Endothelial cell (in vitro differentiated cells): Measurements from ENCODE around the gene GALNT9. TPM values are rescaled to one million over a fixed set of nuclear protein-coding genes. Genes with fewer than 3 reads are reported as not detected.

Experiments used
- DNase-seq: peaks from one replicate; pipeline ENCODE4 v3.0.0; 2021; ENCODE audit warnings: low spot score
- H3K27ac Mint-ChIP-seq: one replicate; pipeline ENCODE4 v1.8.0; 2021; ENCODE audit warnings: mixed read lengths, inconsistent platforms; ENCODE audit not compliant: unreplicated experiment
- H3K27me3 Mint-ChIP-seq: one replicate; pipeline ENCODE4 v1.8.0; 2021; ENCODE audit warnings: mild to moderate bottlenecking, moderate library complexity, mixed read lengths, inconsistent platforms; ENCODE audit not compliant: unreplicated experiment
- H3K36me3 Mint-ChIP-seq: one replicate; pipeline ENCODE4 v1.8.0; 2021; ENCODE audit warnings: mild to moderate bottlenecking, low read depth, mixed read lengths, inconsistent platforms; ENCODE audit not compliant: unreplicated experiment
- H3K4me1 Mint-ChIP-seq: one replicate; pipeline ENCODE4 v1.8.0; 2021; ENCODE audit warnings: mild to moderate bottlenecking, mixed read lengths, inconsistent platforms; ENCODE audit not compliant: unreplicated experiment
- H3K4me3 Mint-ChIP-seq: one replicate; pipeline ENCODE4 v1.8.0; 2021; ENCODE audit warnings: mild to moderate bottlenecking, mixed read lengths, inconsistent platforms; ENCODE audit not compliant: unreplicated experiment
- H3K9me3 Mint-ChIP-seq: one replicate; pipeline ENCODE4 v1.8.0; 2021; ENCODE audit warnings: mixed read lengths, inconsistent platforms; ENCODE audit not compliant: unreplicated experiment
- total RNA-seq: library from RNA; stranded (reverse); fragmentation: NEBNext Ultra II Directional; extraction: Animal tissue kit (Norgen Biotek cat#: 25700); gene quantifications from one replicate; pipeline ENCODE4 v1.2.1, GENCODE V29; 2021; ENCODE audit not compliant: unreplicated experiment
- TF ChIP-seq, protein P1 (sequence below): fragments of 200-600 bp; sonication (generic); IDR thresholded peaks from one replicate; pipeline ENCODE4 v1.5.0; 2021; ENCODE audit warnings: antibody characterized with exemption; ENCODE audit not compliant: unreplicated experiment

GALNT9 gene
- total RNA-seq, 1 donor from 2014 or later: not detected

DNA sequence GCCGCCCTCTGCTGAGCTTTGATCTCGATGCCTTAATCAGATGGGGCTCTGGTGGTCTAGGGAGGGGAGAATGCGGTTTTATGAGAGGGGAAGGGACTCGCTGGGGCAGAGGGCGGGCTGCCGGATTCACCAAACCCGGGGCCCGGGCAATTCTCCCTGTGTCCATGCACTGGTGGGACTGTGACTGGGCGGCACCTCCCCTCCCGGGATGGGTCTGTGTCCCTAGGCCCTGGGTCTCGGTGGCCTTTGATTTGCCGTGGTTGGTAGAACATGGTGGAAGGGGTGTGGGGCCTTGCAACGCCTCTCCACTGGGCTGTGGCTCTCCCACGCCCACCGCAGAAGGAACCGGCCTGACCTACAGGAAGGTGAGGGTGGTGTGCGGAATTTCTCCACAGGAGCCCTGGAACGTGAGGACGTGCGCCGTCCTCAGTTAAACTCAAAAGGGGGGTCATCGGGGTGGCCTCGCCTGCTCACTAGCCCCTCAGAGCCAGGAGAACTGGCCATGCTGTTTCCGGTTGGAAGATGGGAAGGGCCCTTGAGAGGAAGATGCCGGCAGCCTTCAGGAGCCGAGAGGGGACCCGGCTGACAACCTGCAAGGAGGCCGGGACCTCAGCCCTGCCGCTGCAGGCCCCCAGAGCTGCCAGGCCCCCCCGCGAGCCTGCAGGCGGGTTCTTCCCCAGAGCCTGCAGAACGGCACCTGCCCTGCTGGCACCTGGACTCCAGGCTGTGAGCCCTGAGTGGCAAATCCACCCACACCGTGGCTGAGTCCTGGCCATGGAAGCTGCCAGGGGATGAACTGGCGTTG, 141.5 kb downstream of the GALNT9 start:
- TF ChIP-seq, protein P1, sequence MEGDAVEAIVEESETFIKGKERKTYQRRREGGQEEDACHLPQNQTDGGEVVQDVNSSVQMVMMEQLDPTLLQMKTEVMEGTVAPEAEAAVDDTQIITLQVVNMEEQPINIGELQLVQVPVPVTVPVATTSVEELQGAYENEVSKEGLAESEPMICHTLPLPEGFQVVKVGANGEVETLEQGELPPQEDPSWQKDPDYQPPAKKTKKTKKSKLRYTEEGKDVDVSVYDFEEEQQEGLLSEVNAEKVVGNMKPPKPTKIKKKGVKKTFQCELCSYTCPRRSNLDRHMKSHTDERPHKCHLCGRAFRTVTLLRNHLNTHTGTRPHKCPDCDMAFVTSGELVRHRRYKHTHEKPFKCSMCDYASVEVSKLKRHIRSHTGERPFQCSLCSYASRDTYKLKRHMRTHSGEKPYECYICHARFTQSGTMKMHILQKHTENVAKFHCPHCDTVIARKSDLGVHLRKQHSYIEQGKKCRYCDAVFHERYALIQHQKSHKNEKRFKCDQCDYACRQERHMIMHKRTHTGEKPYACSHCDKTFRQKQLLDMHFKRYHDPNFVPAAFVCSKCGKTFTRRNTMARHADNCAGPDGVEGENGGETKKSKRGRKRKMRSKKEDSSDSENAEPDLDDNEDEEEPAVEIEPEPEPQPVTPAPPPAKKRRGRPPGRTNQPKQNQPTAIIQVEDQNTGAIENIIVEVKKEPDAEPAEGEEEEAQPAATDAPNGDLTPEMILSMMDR: no peak
- Mint-ChIP-seq H3K36me3 (no peaks in the 10 kb centered on the region), H3K27ac (no peak overlapping the region), H3K4me1 (peaks cover 7% of the 10 kb centered on the region), H3K4me3 (peak overlapping the region; percentile 71), H3K9me3 (no peaks in the 10 kb centered on the region), H3K27me3 (peaks cover 11% of the 10 kb centered on the region)
- no peak for DNase-seq

DNA sequence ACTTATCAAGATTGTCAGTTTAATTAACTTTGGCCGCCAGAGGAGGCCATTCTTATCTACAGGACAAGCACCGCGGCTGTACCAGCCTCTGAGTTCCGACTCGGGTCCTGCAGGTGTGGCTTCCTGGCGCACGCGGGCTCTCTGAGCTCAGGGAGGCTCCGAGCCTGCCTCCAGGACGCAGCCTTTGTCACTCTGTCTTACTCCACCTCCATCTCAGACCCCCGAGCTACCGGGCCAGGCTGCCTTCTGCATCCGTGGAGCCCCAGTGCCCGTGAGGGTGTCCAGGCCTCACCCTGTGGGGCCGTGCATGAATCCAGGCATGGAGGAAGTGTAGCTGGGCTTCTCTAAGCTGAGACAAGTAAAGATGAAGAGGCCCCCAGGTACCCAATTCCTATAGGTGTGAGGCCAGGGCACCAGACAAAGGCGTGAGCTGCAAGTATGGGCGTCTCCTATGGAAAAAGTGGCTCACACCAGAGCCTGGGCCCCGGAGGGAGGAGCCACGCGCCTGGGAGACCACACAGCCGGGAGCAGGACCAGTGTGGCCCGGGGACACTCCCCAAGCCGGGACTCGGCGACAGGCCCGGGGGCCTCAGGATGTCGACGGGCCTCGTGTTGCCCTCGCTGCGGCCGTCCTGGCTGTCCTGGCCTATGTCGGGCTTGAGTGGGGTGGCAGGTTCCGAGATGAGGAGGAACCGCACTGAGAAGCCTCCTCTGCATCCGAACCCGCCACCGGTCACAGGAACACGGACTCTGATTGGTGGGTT, 142.3 kb downstream of the GALNT9 start:
- H3K9me3 Mint-ChIP-seq: no peaks in the 10 kb centered on the region
- peaks cover 7% of the 10 kb centered on the region for H3K4me1 Mint-ChIP-seq
- no peak overlapping the region for H3K4me3 Mint-ChIP-seq
- no peak overlapping the region for H3K27ac Mint-ChIP-seq
- no peaks in the 10 kb centered on the region for H3K36me3 Mint-ChIP-seq
- peaks cover 13% of the 10 kb centered on the region for H3K27me3 Mint-ChIP-seq
- DNase-seq: no peak
- TF ChIP-seq, protein P1: no peak

DNA sequence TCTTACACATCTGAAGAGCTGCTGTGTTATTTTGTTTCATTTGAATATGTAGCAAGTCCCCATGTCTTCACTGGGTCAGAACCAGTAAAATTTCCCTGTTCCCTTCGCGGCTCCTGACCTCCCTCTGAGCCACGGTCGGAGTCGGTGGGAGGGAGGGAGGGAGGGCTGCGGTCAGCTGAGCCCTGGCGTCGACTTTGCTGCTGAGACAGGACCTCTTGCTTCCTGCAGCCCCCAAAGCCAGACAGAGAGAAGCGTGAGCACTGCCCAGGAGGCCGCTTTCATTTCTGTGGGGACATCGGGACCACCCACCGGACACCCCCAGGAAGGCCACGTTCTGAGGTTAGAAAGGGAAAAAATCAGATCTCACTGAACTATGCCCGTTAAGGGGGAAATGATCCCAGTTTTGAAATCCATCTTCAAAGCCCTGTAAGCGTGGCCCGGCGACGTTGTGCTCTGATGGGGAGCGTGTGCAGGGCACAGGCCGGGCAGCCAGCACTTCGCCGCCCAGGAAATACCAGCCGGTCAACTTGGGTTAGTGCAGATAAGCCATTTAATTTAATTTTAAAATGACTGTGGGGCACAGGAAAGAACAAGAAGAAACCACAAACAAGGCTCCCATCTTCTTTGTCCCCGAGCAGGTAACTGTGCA, 143.1 kb downstream of the GALNT9 start:
- TF ChIP-seq, protein P1: no peak
- no peak overlapping the region for H3K4me3 Mint-ChIP-seq
- no peak overlapping the region for H3K27ac Mint-ChIP-seq
- H3K4me1 Mint-ChIP-seq: peaks cover 7% of the 10 kb centered on the region
- peaks cover 1% of the 10 kb centered on the region for H3K36me3 Mint-ChIP-seq
- H3K9me3 Mint-ChIP-seq: no peaks in the 10 kb centered on the region
- DNase-seq: no peak
- peaks cover 14% of the 10 kb centered on the region for H3K27me3 Mint-ChIP-seq

DNA sequence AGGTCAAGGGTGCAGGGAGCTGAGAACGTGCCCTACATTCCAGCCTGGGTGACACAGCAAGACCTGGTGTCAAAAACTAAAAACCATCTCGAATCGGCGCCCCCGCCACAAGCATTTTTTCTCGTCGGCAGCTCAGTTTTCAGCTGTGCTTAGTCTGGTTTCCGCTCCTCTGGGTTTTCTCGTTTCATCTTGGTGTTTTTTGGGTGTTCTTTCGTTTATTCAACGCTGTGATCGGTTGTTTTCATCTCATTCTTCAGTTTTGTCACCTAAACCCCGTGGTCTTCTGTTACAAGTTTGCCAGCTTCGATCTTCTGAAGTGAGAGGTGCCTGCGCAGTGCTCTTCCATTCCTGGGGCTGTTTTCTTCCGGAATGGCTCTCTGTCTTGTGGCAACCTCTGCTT, 143.7 kb downstream of the GALNT9 start:
- H3K4me3 Mint-ChIP-seq: no peak overlapping the region
- no peak overlapping the region for H3K27ac Mint-ChIP-seq
- TF ChIP-seq, protein P1: no peak
- peaks cover 6% of the 10 kb centered on the region for H3K36me3 Mint-ChIP-seq
- H3K9me3 Mint-ChIP-seq: no peaks in the 10 kb centered on the region
- H3K27me3 Mint-ChIP-seq: peaks cover 13% of the 10 kb centered on the region
- DNase-seq: no peak
- peaks cover 7% of the 10 kb centered on the region for H3K4me1 Mint-ChIP-seq
